DOHH2 (cell line): ENCODE results near the gene NOL4L.

ENCODE experiments used
- H3F3A ChIP-seq: fragments of 200-600 bp; sonication (generic), shearing (Covaris generic); 2 replicates; pipeline ENCODE4 v1.6.0; 2016; ENCODE audit warnings: antibody characterized with exemption, mild to moderate bottlenecking; ENCODE audit not compliant: control insufficient read depth, insufficient read depth
- H3K27ac ChIP-seq: fragments of 200-600 bp; sonication (generic); 2 replicates; pipeline ENCODE4 v1.5.1; 2014; ENCODE audit warnings: low read depth, mild to moderate bottlenecking, low read length, moderate library complexity
- H3K27me3 ChIP-seq: fragments of 200-600 bp; sonication (generic); 2 replicates; pipeline ENCODE4 v1.6.1; 2014; ENCODE audit warnings: mild to moderate bottlenecking, low read length, mixed read lengths; ENCODE audit not compliant: control insufficient read depth
- H3K36me3 ChIP-seq: fragments of 200-600 bp; sonication (generic); 2 replicates; pipeline ENCODE4 v1.6.1; 2014; ENCODE audit warnings: mild to moderate bottlenecking, low read length, moderate library complexity, mixed read lengths; ENCODE audit not compliant: control insufficient read depth
- H3K4me1 ChIP-seq: fragments of 200-600 bp; sonication (generic); 2 replicates; pipeline ENCODE4 v1.6.1; 2014; ENCODE audit warnings: mild to moderate bottlenecking, low read length, mixed read lengths; ENCODE audit not compliant: control insufficient read depth
- H3K4me2 ChIP-seq: fragments of 200-600 bp; sonication (generic); 2 replicates; pipeline ENCODE4 v1.6.0; 2014; ENCODE audit warnings: mild to moderate bottlenecking, low read length, moderate library complexity
- H3K4me3 ChIP-seq: fragments of 200-600 bp; sonication (generic); 2 replicates; pipeline ENCODE4 v1.5.1; 2014; ENCODE audit warnings: mild to moderate bottlenecking, low read length, mixed read lengths
- H3K79me2 ChIP-seq: fragments of 200-600 bp; sonication (generic); 2 replicates; pipeline ENCODE4 v1.6.1; 2014; ENCODE audit warnings: mild to moderate bottlenecking, low read length, mixed read lengths; ENCODE audit not compliant: control insufficient read depth
- H3K9me2 ChIP-seq: fragments of 200-600 bp; sonication (generic); replicated peaks from 2 replicates; pipeline ENCODE4 v1.6.1; 2014; ENCODE audit warnings: mild to moderate bottlenecking, low read length, mixed read lengths; ENCODE audit not compliant: control insufficient read depth
- H3K9me3 ChIP-seq: fragments of 200-600 bp; sonication (generic); 2 replicates; pipeline ENCODE4 v1.6.1; 2014; ENCODE audit warnings: antibody characterized with exemption, low read length, mixed read lengths; ENCODE audit not compliant: control insufficient read depth, insufficient read depth
- H4K20me1 ChIP-seq: fragments of 200-600 bp; sonication (generic); 2 replicates; pipeline ENCODE4 v1.6.0; 2014; ENCODE audit warnings: low read depth, mild to moderate bottlenecking, antibody characterized with exemption, low read length, moderate library complexity; ENCODE audit not compliant: control insufficient read depth, insufficient read depth
- EZH2phosphoT487 ChIP-seq: fragments of 200-600 bp; sonication (generic); IDR thresholded peaks from 2 replicates; pipeline ENCODE4 v1.6.1; 2017; ENCODE audit warnings: borderline replicate concordance, mild to moderate bottlenecking, antibody characterized with exemption, low read length, moderate library complexity, mixed read lengths
- TF ChIP-seq, protein P1 (sequence below): fragments of 200-600 bp; sonication (generic); IDR thresholded peaks from one replicate; pipeline ENCODE4 v1.5.1; 2014; ENCODE audit warnings: antibody characterized with exemption, mild to moderate bottlenecking, low read depth, low read length; ENCODE audit not compliant: poor library complexity, severe bottlenecking

Gene NOL4L

GRCh38 chr20:32458837-32459220 is 126.3 kb downstream of the NOL4L start:
- no peak for TF ChIP-seq EZH2phosphoT487
- TF ChIP-seq, protein P1, sequence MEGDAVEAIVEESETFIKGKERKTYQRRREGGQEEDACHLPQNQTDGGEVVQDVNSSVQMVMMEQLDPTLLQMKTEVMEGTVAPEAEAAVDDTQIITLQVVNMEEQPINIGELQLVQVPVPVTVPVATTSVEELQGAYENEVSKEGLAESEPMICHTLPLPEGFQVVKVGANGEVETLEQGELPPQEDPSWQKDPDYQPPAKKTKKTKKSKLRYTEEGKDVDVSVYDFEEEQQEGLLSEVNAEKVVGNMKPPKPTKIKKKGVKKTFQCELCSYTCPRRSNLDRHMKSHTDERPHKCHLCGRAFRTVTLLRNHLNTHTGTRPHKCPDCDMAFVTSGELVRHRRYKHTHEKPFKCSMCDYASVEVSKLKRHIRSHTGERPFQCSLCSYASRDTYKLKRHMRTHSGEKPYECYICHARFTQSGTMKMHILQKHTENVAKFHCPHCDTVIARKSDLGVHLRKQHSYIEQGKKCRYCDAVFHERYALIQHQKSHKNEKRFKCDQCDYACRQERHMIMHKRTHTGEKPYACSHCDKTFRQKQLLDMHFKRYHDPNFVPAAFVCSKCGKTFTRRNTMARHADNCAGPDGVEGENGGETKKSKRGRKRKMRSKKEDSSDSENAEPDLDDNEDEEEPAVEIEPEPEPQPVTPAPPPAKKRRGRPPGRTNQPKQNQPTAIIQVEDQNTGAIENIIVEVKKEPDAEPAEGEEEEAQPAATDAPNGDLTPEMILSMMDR: no peak
- Histone ChIP-seq H3K27me3 (no peaks in the 10 kb centered on the region), H3K9me3 (no peaks in the 10 kb centered on the region), H3K9me2 (no peaks in the 10 kb centered on the region), H3K36me3 (no peaks in the 10 kb centered on the region), H4K20me1 (no peaks in the 10 kb centered on the region), H3K27ac (no peak overlapping the region), H3K4me3 (no peak overlapping the region), H3K79me2 (no peaks in the 10 kb centered on the region), H3F3A (no peaks in the 10 kb centered on the region), H3K4me1 (peaks cover 12% of the 10 kb centered on the region), H3K4me2 (no peak overlapping the region)

GRCh38 chr20:32458061-32458836 is 126.9 kb downstream of the NOL4L start:
- no peaks in the 10 kb centered on the region for H3K36me3 ChIP-seq
- no peak overlapping the region for H3K4me3 ChIP-seq
- H3K4me2 ChIP-seq: no peak overlapping the region
- H3K9me3 ChIP-seq: no peaks in the 10 kb centered on the region
- no peaks in the 10 kb centered on the region for H3K9me2 ChIP-seq
- H3K27ac ChIP-seq: no peak overlapping the region
- no peaks in the 10 kb centered on the region for H3K27me3 ChIP-seq
- no peak for TF ChIP-seq EZH2phosphoT487
- TF ChIP-seq, protein P1: no peak
- H4K20me1 ChIP-seq: no peaks in the 10 kb centered on the region
- H3F3A ChIP-seq: no peaks in the 10 kb centered on the region
- peaks cover 12% of the 10 kb centered on the region for H3K4me1 ChIP-seq
- H3K79me2 ChIP-seq: no peaks in the 10 kb centered on the region

DNA sequence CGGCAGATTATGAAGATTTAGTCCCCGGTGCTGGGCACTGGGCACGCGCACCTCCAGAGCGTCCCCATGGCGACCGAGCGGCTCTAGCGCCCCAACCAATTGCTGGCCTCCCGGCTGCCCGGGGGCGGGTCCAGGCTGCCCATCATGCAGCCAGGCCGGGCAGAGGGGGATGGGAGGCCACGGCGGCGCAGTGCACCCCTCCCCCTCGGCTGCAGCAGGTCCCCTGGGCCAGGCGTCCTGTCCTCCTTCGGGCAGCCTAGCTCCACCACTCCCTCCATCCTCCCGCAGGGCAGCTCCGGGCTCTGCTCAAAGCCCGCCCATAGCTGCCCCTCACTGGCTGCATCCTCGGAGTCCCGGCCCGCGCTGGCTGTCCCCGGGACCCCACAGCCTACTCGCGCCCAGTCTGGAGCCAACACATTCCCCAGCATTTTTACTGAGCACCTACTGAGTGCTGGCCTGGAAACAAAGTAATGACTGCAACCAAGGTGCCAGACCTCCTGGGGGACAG is 127.6 kb downstream of the NOL4L start:
- no peaks in the 10 kb centered on the region for H3F3A ChIP-seq
- H4K20me1 ChIP-seq: no peaks in the 10 kb centered on the region
- H3K79me2 ChIP-seq: no peaks in the 10 kb centered on the region
- peak overlapping the region; percentile 68 for H3K4me3 ChIP-seq
- H3K9me3 ChIP-seq: no peaks in the 10 kb centered on the region
- H3K4me1 ChIP-seq: peaks cover 12% of the 10 kb centered on the region
- H3K9me2 ChIP-seq: no peaks in the 10 kb centered on the region
- H3K27me3 ChIP-seq: no peaks in the 10 kb centered on the region
- H3K27ac ChIP-seq: no peak overlapping the region
- peak overlapping the region; percentile 79 for H3K4me2 ChIP-seq
- no peaks in the 10 kb centered on the region for H3K36me3 ChIP-seq
- TF ChIP-seq, protein P1: no peak
- no peak for TF ChIP-seq EZH2phosphoT487
